GM12878 (cell line): Measurements from ENCODE around the gene MAD1L1. TPM values are rescaled to one million over a fixed set of nuclear protein-coding genes. Genes with fewer than 3 reads are reported as not detected.

Experiments used
- ATAC-seq: fragments of 200-7000 bp; cut with Tn5 transposase; 3 replicates; pipeline ENCODE4 v1.9.1; 2020; ENCODE audit warnings: mild to moderate bottlenecking, moderate library complexity
- BruUV-seq: library from RNA; stranded (reverse); fragments of 400-500 nt; replicated peaks from 2 replicates; lab custom pipeline; 2021; lab: Mats Ljungman, UMichigan
- CTCF ChIA-PET: fragments of 300-600 bp; sonication (Branson Sonifier 250); formaldehyde crosslinking; extraction: SDS; loops from one replicate; lab custom pipeline; 2021; ENCODE audit warnings: inconsistent platforms; lab: Yijun Ruan, JAX
- POLR2A ChIA-PET: fragments of 350-600 bp; formaldehyde crosslinking; extraction: SDS; loops from one replicate; lab custom pipeline; 2021; ENCODE audit warnings: inconsistent platforms; lab: Charles Lee
- RAD21 ChIA-PET: fragments of 300-600 bp; sonication (Branson Sonifier 250); formaldehyde crosslinking; loops from one replicate; lab custom pipeline; 2023; ENCODE audit warnings: antibody characterized with exemption; ENCODE audit not compliant: unreplicated experiment; lab: Charles Lee
- SMC1A ChIA-PET: fragments of 300-600 bp; sonication (Branson Sonifier 250); formaldehyde crosslinking; loops from one replicate; lab custom pipeline; 2023; ENCODE audit not compliant: unreplicated experiment, uncharacterized antibody; lab: Charles Lee
- DNase-seq: peaks from one replicate; pipeline ENCODE4 v3.0.0-alpha.2; 2011; ENCODE audit warnings: low read depth, low spot score
- FAIRE-seq: peaks from 3 replicates; lab custom pipeline; 2011; peaks lifted over from hg19 to GRCh38; lab: Jason Lieb, UNC
- H2AFZ ChIP-seq: 2 replicates; pipeline ENCODE4 v1.6.0; 2011; ENCODE audit warnings: low read depth, low read length, control low read depth; ENCODE audit not compliant: control insufficient read depth
- H3K27ac ChIP-seq: 2 replicates; pipeline ENCODE4 v1.5.1; 2011; ENCODE audit warnings: control low read depth; ENCODE audit not compliant: control insufficient read depth, insufficient read depth
- H3K27me3 ChIP-seq, 2 experiments: replicated peaks in 1 of 2; 2 replicates each; pipeline versions ENCODE4 v1.6.0 to v1.6.1; 2011; ENCODE audit warnings: low read length in 1 of 2; ENCODE audit not compliant: control insufficient read depth in 2 of 2, insufficient read depth in 2 of 2
- H3K36me3 ChIP-seq, 2 experiments: 2 replicates each; pipeline ENCODE4 v1.5.1; 2011; ENCODE audit warnings: low read length in 1 of 2; ENCODE audit not compliant: control insufficient read depth in 2 of 2, insufficient read depth in 2 of 2
- H3K4me1 ChIP-seq: 2 replicates; pipeline ENCODE4 v1.6.1; 2011; ENCODE audit warnings: mild to moderate bottlenecking, low read length, moderate library complexity, mixed read lengths; ENCODE audit not compliant: control insufficient read depth, insufficient read depth
- H3K4me2 ChIP-seq: 2 replicates; pipeline ENCODE4 v1.6.0; 2011; ENCODE audit warnings: control low read depth; ENCODE audit not compliant: control insufficient read depth, insufficient read depth
- H3K4me3 ChIP-seq: fragments of 200-600 bp; sonication (generic); 2 replicates; pipeline ENCODE4 v1.5.1; 2016
- H3K79me2 ChIP-seq: 2 replicates; pipeline ENCODE4 v1.6.0; 2011; ENCODE audit warnings: low read length; ENCODE audit not compliant: control insufficient read depth, insufficient read depth
- H3K9ac ChIP-seq: 2 replicates; pipeline ENCODE4 v1.8.0; 2011; ENCODE audit warnings: low read length, control low read depth, mixed read lengths; ENCODE audit not compliant: control insufficient read depth, insufficient read depth
- H3K9me3 ChIP-seq: replicated peaks from 3 replicates; pipeline ENCODE4 v1.5.1; 2011; ENCODE audit warnings: mild to moderate bottlenecking, low read length; ENCODE audit not compliant: control insufficient read depth, insufficient read depth
- H4K20me1 ChIP-seq: 2 replicates; pipeline ENCODE4 v1.6.0; 2011; ENCODE audit not compliant: control insufficient read depth, insufficient read depth
- ATF2 ChIP-seq: IDR thresholded peaks from 2 replicates; pipeline ENCODE4 v1.6.1; 2012; ENCODE audit warnings: low read length, inconsistent platforms
- DPF2 ChIP-seq: fragments of 450-650 bp; IDR thresholded peaks from 2 replicates; pipeline ENCODE4 v1.6.1; 2017; ENCODE audit warnings: mild to moderate bottlenecking
- E2F4 ChIP-seq: IDR thresholded peaks from 2 replicates; pipeline ENCODE4 v1.6.1; 2012; ENCODE audit warnings: low read depth, low read length, improper control_type of control experiment
- ETV6 ChIP-seq, 2 experiments: fragments of 450-650 bp in 1 of 2; IDR thresholded peaks in 1 of 2; conservative IDR thresholded peaks in 1 of 2; 2 replicates each; pipeline ENCODE4 v1.6.1; 2014; ENCODE audit warnings: antibody characterized with exemption in 1 of 2, borderline replicate concordance in 1 of 2, low read depth in 1 of 2, mild to moderate bottlenecking in 1 of 2, moderate library complexity in 1 of 2
- FOS ChIP-seq: IDR thresholded peaks from 3 replicates; pipeline ENCODE4 v1.6.1; 2011; ENCODE audit warnings: borderline replicate concordance; ENCODE audit not compliant: insufficient read length; ENCODE audit errors: extremely low read depth
- IKZF1 ChIP-seq: fragments of 450-650 bp; conservative IDR thresholded peaks from 2 replicates; pipeline ENCODE4 v1.6.1; 2017; ENCODE audit warnings: antibody characterized with exemption, mild to moderate bottlenecking
- IRF3 ChIP-seq: fragments of 450-650 bp; IDR thresholded peaks from 2 replicates; pipeline ENCODE4 v1.6.1; 2014; ENCODE audit warnings: mild to moderate bottlenecking
- KAT2A ChIP-seq: conservative IDR thresholded peaks from 2 replicates; pipeline ENCODE4 v1.6.1; 2011; ENCODE audit warnings: low read depth, low read length; ENCODE audit not compliant: control insufficient read depth
- KDM1A ChIP-seq: fragments of 200-600 bp; sonication (generic); IDR thresholded peaks from 2 replicates; pipeline ENCODE4 v1.6.1; 2016; ENCODE audit warnings: borderline replicate concordance
- MXI1 ChIP-seq: fragments of 150-350 bp; IDR thresholded peaks from 2 replicates; pipeline ENCODE4 v1.6.1; 2011; ENCODE audit warnings: low read depth, mild to moderate bottlenecking, inconsistent platforms, low read length, improper control_type of control experiment
- MYB ChIP-seq: fragments of 150-350 bp; IDR thresholded peaks from 2 replicates; pipeline ENCODE4 v1.6.1; 2014; ENCODE audit warnings: mild to moderate bottlenecking, low read depth, low read length, borderline replicate concordance
- RCOR1 ChIP-seq: conservative IDR thresholded peaks from 2 replicates; pipeline ENCODE4 v1.6.1; 2012; ENCODE audit warnings: low read depth, low read length, improper control_type of control experiment
- REST ChIP-seq: IDR thresholded peaks from 2 replicates; pipeline ENCODE4 v1.6.1; 2012; ENCODE audit warnings: mild to moderate bottlenecking, low read depth, low read length
- RUNX3 ChIP-seq: IDR thresholded peaks from 2 replicates; pipeline ENCODE4 v1.6.1; 2012; ENCODE audit warnings: low read length, inconsistent platforms
- TCF7 ChIP-seq: IDR thresholded peaks from 2 replicates; pipeline ENCODE4 v1.6.1; 2014; ENCODE audit warnings: antibody characterized with exemption, borderline replicate concordance
- WGBS: methylation state at CpG from one replicate; pipeline ENCODE4 v1.1.6; 2016; ENCODE audit warnings: low lambda C conversion rate; ENCODE audit not compliant: insufficient replicate concordance, insufficient coverage; ENCODE audit errors: missing lambda C conversion rate; 5-methylcytosine and 5-hydroxymethylcytosine counted together
- in situ Hi-C: fragments of 300-500 bp; cut with MboI; formaldehyde crosslinking; loops from 9 replicates; pipeline ENCODE4 v1.14.3; 2018; ENCODE audit warnings: mixed read lengths
- intact Hi-C: fragments of 100-400 bp; cut with micrococcal nuclease; formaldehyde crosslinking; loops from one replicate; pipeline ENCODE4 v1.14.2; 2022; ENCODE audit not compliant: unreplicated experiment
- polyA plus RNA-seq, 11 experiments: library from polyadenylated mRNA; depleted of rRNA in 4 of 11; unstranded in 6 of 11; stranded (reverse) in 5 of 11; fragments of >200 nt; fragmentation: Nextera tagmentation in 4 of 11; fragmentation: Illumina TruSeq in 1 of 11; extraction: Ambion mirVana in 4 of 11; extraction: Trizol in 1 of 11; gene quantifications; 1 replicate in 1 of 11; 2 replicates in 10 of 11; pipeline versions ENCODE4 v1.2.1 to v1.2.3, GENCODE V29; 2011 to 2016; ENCODE audit warnings: inconsistent platforms in 2 of 11, missing spikeins in 2 of 11, low read depth in 1 of 11
- total RNA-seq, 4 experiments: library from RNA; depleted of rRNA in 3 of 4; stranded (reverse); fragments of >200 nt in 3 of 4; fragmentation: Illumina TruSeq in 1 of 4; extraction: Trizol in 1 of 4; gene quantifications; 2 replicates each; pipeline versions ENCODE4 v1.2.1 to v1.2.3, GENCODE V29; 2013 to 2021

MAD1L1 gene
- total and polyA plus RNA-seq, 10 of the 15 experiments (the other 5 are each of a cell fraction or from before 2014, with no cell fraction given), result 2.2 to 76.8 (median 38.3) TPM

GRCh38 chr7:2013381-2014311, 219.1 kb downstream of the MAD1L1 start:
- BruUV-seq, result no TSS peak
- H3K4me1 ChIP-seq, result no peaks in the 10 kb centered on the region
- peaks cover 0 to 5% of the 10 kb centered on the region in 2 experiments; a peak in 2 of 4 replicates for H3K36me3 ChIP-seq
- no peak overlapping the region for H3K4me2 ChIP-seq
- no peaks in the 10 kb centered on the region for H3K9me3 ChIP-seq
- H4K20me1 ChIP-seq, result no peaks in the 10 kb centered on the region
- H3K9ac ChIP-seq, result no peak overlapping the region
- no peak overlapping the region for H2AFZ ChIP-seq
- no peak for ATAC-seq
- no peak overlapping the region for H3K4me3 ChIP-seq
- FAIRE-seq, result no peak
- in situ Hi-C loops, result no loop called here
- ChIA-PET SMC1A (no interaction called here), POLR2A (no interaction called here), RAD21 (no interaction called here), CTCF (no interaction called here)
- no peak overlapping the region for H3K27ac ChIP-seq
- DNase-seq, result no peak
- intact Hi-C loops, result no loop called here
- 94% methylated on average over 34 of the region's 34 CpGs for WGBS
- no peaks in the 10 kb centered on the region for H3K79me2 ChIP-seq
- H3K27me3 ChIP-seq, result no peaks in the 10 kb centered on the region
- no peak for TF ChIP-seq RUNX3
- no peak for TF ChIP-seq RCOR1
- no peak for TF ChIP-seq IRF3
- no peak for TF ChIP-seq REST
- TF ChIP-seq MXI1, result no peak
- TF ChIP-seq E2F4, result no peak
- no peak for TF ChIP-seq ETV6 (conservative IDR thresholded peaks at IDR 0.05 in 1 of 2, IDR thresholded peaks at IDR 0.05 in 1 of 2; ENCODE audit: borderline replicate concordance in 1 of 2, low read depth in 1 of 2)
- no peak for TF ChIP-seq ATF2
- TF ChIP-seq DPF2, result no peak
- TF ChIP-seq MYB, result no peak
- TF ChIP-seq TCF7, result no peak
- TF ChIP-seq KDM1A, result no peak
- no peak for TF ChIP-seq IKZF1
- TF ChIP-seq FOS, result no peak
- no peak for TF ChIP-seq KAT2A
